Camera-type eye (tissue), 1 donor: ENCODE measurements around the gene ACP6. TPM values are rescaled to one million over a fixed set of nuclear protein-coding genes. Genes with fewer than 3 reads are reported as not detected.

Experiments
- total RNA-seq: library from RNA; depleted of rRNA; stranded (reverse); fragments of >200 nt; gene quantifications from one replicate; pipeline ENCODE4 v1.2.3, GENCODE V29; 2014

The ACP6 gene
- 8.0 TPM for total RNA-seq

GRCh38 chr1:147670319-147671001 lies at the start of gene ACP6:
Gene ACP6, minus strand, starts transcription at chr1:147670524. Its CDS starts 476 bp downstream, at chr1:147670048.

Other genes starting within 250 kb of the ACP6 start
- 20.7 TPM for gene BCL9, start 129.0 kb downstream of the ACP6 start, total RNA-seq
- 13.3 TPM for gene GJA5, start 90.1 kb upstream of the ACP6 start, total RNA-seq
- 40.3 TPM for gene GJA8, start 232.3 kb upstream of the ACP6 start, total RNA-seq